ENCODE data around the gene GLS. TPM values are rescaled to one million over a fixed set of nuclear protein-coding genes. Genes with fewer than 3 reads are reported as not detected.

GLS gene
- total and polyA plus RNA-seq, 2 donors (not counting 1 experiment from before 2014, with no cell fraction given): 32.5 to 195 TPM

- Histone ChIP-seq H3K4me3 (ENCODE audit: control extremely low read depth in 1 of 5, extremely low read depth in 1 of 5, insufficient read depth in 1 of 5, low read depth in 2 of 5, low read length in 4 of 5) (no peak overlapping the region), H2AFZ (ENCODE audit: insufficient read depth, low read depth, low read length, poor library complexity, severe bottlenecking) (no peak overlapping the region), H3K4me1 (ENCODE audit: control insufficient read depth in 2 of 2, insufficient read depth in 2 of 2, low read length in 2 of 2) (no peaks in the 10 kb centered on the region), H3K9ac (ENCODE audit: low read length) (no peak overlapping the region), H3K79me2 (ENCODE audit: control insufficient read depth, insufficient read depth, low read length) (peaks cover 8% of the 10 kb centered on the region), H3K27ac (ENCODE audit: low read length in 2 of 2) (no peak overlapping the region), H4K20me1 (ENCODE audit: control insufficient read depth, insufficient read depth, low read length, poor library complexity, severe bottlenecking) (no peaks in the 10 kb centered on the region), H3K27me3 (replicated peaks in 1 of 4; ENCODE audit: control extremely low read depth in 1 of 4, control insufficient read depth in 3 of 4, insufficient read depth in 4 of 4, low read length in 3 of 4) (no peaks in the 10 kb centered on the region), H3K4me2 (replicated peaks; ENCODE audit: low read depth, low read length, poor library complexity, severe bottlenecking) (no peak overlapping the region), H3K9me3 (ENCODE audit: control extremely low read depth in 1 of 3, control insufficient read depth in 2 of 3, insufficient read depth in 1 of 3, low read length in 2 of 3) (no peaks in the 10 kb centered on the region), H3K36me3 (replicated peaks in 1 of 2; ENCODE audit: control extremely low read depth in 1 of 2, control insufficient read depth in 1 of 2, extremely low read depth in 1 of 2, insufficient read depth in 2 of 2, low read length in 1 of 2) (peaks cover 4 to 71% of the 10 kb centered on the region in 2 experiments)
- Mint-ChIP-seq H3K4me3 (no peak overlapping the region), H3K4me1 (no peaks in the 10 kb centered on the region), H3K27me3 (no peaks in the 10 kb centered on the region), H3K9me3 (ENCODE audit: insufficient read depth) (no peaks in the 10 kb centered on the region), H3K27ac (no peak overlapping the region)
- ChIA-PET CTCF (no interaction called here), POLR2A (no interaction called here)
- WGBS (ENCODE audit: insufficient coverage): no CpG with 5 or more reads among the region's 1 CpG
- DNase-seq (no peak), ATAC-seq (ENCODE audit: low read depth) (no peak)
- TF ChIP-seq, protein P1, sequence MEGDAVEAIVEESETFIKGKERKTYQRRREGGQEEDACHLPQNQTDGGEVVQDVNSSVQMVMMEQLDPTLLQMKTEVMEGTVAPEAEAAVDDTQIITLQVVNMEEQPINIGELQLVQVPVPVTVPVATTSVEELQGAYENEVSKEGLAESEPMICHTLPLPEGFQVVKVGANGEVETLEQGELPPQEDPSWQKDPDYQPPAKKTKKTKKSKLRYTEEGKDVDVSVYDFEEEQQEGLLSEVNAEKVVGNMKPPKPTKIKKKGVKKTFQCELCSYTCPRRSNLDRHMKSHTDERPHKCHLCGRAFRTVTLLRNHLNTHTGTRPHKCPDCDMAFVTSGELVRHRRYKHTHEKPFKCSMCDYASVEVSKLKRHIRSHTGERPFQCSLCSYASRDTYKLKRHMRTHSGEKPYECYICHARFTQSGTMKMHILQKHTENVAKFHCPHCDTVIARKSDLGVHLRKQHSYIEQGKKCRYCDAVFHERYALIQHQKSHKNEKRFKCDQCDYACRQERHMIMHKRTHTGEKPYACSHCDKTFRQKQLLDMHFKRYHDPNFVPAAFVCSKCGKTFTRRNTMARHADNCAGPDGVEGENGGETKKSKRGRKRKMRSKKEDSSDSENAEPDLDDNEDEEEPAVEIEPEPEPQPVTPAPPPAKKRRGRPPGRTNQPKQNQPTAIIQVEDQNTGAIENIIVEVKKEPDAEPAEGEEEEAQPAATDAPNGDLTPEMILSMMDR (IDR thresholded peaks at IDR 0.05): no peak
- TF ChIP-seq EZH2 (IDR thresholded peaks at IDR 0.05; ENCODE audit: borderline replicate concordance, insufficient read depth, low read depth, low read length, poor library complexity, severe bottlenecking): no peak
- intact Hi-C loops (cut with micrococcal nuclease): loop anchor here (2.0 kb wide), 1 partner anchor 13 kb away; no protein-coding TSS in a partner anchor
These were observed 23.3 kb downstream of the GLS start for GRCh38 chr2:190903693-190904450.

- Mint-ChIP-seq H3K27ac (no peak overlapping the region), H3K4me1 (no peaks in the 10 kb centered on the region), H3K4me3 (no peak overlapping the region), H3K9me3 (ENCODE audit: insufficient read depth) (no peaks in the 10 kb centered on the region), H3K27me3 (no peaks in the 10 kb centered on the region)
- ATAC-seq (ENCODE audit: low read depth) (no peak), DNase-seq (no peak)
- ChIA-PET CTCF (no interaction called here), POLR2A (no interaction called here)
- H3K9me3 ChIP-seq (ENCODE audit: control extremely low read depth in 1 of 3, control insufficient read depth in 2 of 3, insufficient read depth in 1 of 3, low read length in 2 of 3): no peaks in the 10 kb centered on the region
- no peaks in the 10 kb centered on the region for H4K20me1 ChIP-seq (ENCODE audit: control insufficient read depth, insufficient read depth, low read length, poor library complexity, severe bottlenecking)
- TF ChIP-seq, protein P1 (IDR thresholded peaks at IDR 0.05): no peak
- no peak for TF ChIP-seq EZH2 (IDR thresholded peaks at IDR 0.05; ENCODE audit: borderline replicate concordance, insufficient read depth, low read depth, low read length, poor library complexity, severe bottlenecking)
- peaks cover 4 to 73% of the 10 kb centered on the region in 2 experiments for H3K36me3 ChIP-seq (replicated peaks in 1 of 2; ENCODE audit: control extremely low read depth in 1 of 2, control insufficient read depth in 1 of 2, extremely low read depth in 1 of 2, insufficient read depth in 2 of 2, low read length in 1 of 2)
- WGBS (ENCODE audit: insufficient coverage): no CpG with 5 or more reads among the region's 3 CpGs
- no peaks in the 10 kb centered on the region for H3K4me1 ChIP-seq (ENCODE audit: control insufficient read depth in 2 of 2, insufficient read depth in 2 of 2, low read length in 2 of 2)
- peaks cover 8% of the 10 kb centered on the region for H3K79me2 ChIP-seq (ENCODE audit: control insufficient read depth, insufficient read depth, low read length)
- no peak overlapping the region for H3K4me3 ChIP-seq (ENCODE audit: control extremely low read depth in 1 of 5, extremely low read depth in 1 of 5, insufficient read depth in 1 of 5, low read depth in 2 of 5, low read length in 4 of 5)
- H3K4me2 ChIP-seq (replicated peaks; ENCODE audit: low read depth, low read length, poor library complexity, severe bottlenecking): no peak overlapping the region
- H3K27ac ChIP-seq (ENCODE audit: low read length in 2 of 2): no peak overlapping the region
- H3K27me3 ChIP-seq (replicated peaks in 1 of 4; ENCODE audit: control extremely low read depth in 1 of 4, control insufficient read depth in 3 of 4, insufficient read depth in 4 of 4, low read length in 3 of 4): no peaks in the 10 kb centered on the region
- H3K9ac ChIP-seq (ENCODE audit: low read length): no peak overlapping the region
- no peak overlapping the region for H2AFZ ChIP-seq (ENCODE audit: insufficient read depth, low read depth, low read length, poor library complexity, severe bottlenecking)
- intact Hi-C loops (cut with micrococcal nuclease): loop anchor here (2.0 kb wide), 1 partner anchor 14 kb away; no protein-coding TSS in a partner anchor
These were observed 24.1 kb downstream of the GLS start for GRCh38 chr2:190904640-190905261.
